Kidney capillary endothelial cell (primary cell): ENCODE data around the gene SPEG.

Experiments used
- DNase-seq: peaks from one replicate; pipeline ENCODE4 v3.0.0-alpha.2; 2018; ENCODE audit warnings: low spot score

Gene SPEG

DNA sequence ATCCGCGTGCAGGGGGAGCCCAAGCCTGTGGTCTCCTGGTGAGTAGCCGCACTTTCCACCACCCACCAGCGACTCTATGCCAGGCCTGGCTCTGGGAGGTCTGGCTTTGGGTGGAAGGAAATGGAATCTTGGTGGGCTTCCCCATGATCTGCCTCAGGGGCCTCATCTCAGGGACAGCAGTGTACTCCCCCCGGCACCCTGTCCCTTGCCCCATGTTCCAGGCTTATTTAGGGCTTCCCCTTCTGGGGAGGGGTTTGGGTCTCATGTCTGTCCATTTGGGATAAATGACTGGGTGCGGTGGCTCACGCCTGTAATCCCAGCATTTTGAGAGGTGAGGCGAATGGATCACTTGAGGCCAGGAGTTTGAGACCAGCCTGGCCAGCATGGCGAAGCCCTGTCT lies 27.7 kb downstream of the SPEG start:
- no peak for DNase-seq

GRCh38 chr2:219464286-219465032 lies 29.8 kb downstream of the SPEG start:
- no peak for DNase-seq

GRCh38 chr2:219465659-219466561 lies 31.3 kb downstream of the SPEG start:
- DNase-seq = no peak

GRCh38 chr2:219466816-219467735 lies 32.4 kb downstream of the SPEG start:
- no peak for DNase-seq

DNA sequence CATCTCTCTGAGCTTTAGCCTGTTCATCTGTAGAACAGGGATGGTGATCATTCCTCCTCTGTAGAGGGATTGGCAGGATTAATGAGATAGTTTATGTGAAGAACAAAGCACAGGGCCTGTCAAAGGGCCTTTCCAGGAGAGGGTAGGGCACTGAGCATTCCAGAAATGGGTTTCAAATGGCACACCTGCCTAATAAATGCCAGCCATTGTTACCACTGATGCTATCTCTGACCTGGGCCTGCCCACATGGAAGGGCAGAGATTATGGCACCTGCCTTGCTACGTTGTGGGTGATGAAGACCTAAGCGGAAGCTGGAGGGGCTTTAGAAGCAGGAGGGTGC lies 33.1 kb downstream of the SPEG start:
- no peak for DNase-seq

- DNase-seq = no peak
Observed at GRCh38 chr2:219468410-219469185, 34.0 kb downstream of the SPEG start.

DNA sequence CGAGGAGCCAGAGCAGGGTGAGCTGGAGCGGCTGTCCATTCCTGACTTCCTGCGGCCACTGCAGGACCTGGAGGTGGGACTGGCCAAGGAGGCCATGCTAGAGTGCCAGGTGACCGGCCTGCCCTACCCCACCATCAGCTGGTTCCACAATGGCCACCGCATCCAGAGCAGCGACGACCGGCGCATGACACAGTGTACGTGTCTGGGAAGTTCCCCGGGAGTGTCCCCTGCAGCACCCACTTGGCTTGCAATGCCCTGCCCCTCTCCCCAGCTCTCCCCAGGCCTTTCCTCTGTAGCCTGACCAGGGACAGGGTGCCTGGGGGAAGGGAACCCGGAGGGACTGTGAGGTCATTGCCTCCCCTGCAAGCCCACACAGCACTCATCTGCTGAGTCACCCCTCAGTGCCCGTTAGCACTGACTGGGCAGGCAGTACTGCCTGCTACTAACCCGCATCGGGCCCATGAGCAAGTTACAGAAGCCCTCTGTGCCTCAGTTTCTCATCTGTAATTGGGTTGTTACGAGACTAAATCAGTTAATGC lies 34.6 kb downstream of the SPEG start:
- no peak for DNase-seq

- no peak for DNase-seq
Observed at GRCh38 chr2:219470429-219470828, 35.8 kb downstream of the SPEG start.

DNA sequence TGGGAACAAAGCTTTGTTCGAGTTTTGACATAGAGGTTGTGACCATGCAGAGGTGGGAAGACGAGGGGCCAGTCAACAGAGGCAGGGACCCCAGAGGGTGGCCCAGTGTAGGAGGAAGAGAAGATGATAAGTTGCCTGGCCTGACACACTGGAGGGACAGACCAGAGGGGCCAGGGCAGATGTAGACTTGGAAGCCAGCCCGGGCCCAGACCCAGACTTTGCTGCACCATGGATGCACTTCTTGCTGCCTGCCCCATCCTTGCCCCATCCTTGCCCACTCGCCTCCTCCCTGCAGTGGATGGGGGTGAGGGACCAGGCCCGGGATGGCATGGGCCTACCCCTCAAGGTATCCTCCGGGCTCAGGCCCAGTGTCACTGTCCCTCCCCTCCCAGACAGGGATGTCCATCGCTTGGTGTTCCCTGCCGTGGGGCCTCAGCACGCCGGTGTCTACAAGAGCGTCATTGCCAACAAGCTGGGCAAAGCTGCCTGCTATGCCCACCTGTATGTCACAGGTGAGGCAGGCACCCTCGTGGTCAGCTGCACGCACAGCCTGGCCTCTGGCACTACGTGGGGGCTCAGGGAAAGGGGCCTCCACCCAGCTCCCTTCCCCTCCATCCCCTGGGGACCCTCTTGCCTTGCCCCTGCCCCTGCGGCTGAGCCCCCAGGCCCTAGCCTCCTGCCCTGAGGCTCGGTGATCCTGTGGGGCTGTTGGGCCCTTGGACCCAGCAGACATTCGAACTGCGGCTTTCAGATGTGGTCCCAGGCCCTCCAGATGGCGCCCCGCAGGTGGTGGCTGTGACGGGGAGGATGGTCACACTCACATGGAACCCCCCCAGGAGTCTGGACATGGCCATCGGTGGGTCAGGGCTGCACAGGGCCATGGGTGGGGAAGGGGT lies 37.1 kb downstream of the SPEG start:
- DNase-seq = no peak

- no peak for DNase-seq
Observed at GRCh38 chr2:219472629-219473187, 38.1 kb downstream of the SPEG start.

DNA sequence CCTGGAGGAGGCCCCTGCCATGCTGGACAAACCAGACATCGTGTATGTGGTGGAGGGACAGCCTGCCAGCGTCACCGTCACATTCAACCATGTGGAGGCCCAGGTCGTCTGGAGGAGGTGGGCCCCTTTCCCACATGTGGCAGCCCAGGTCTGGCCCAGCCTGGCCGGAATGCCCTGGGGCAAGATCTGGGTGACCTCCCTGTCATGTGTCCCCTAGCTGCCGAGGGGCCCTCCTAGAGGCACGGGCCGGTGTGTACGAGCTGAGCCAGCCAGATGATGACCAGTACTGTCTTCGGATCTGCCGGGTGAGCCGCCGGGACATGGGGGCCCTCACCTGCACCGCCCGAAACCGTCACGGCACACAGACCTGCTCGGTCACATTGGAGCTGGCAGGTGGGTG lies 38.9 kb downstream of the SPEG start:
- no peak for DNase-seq

DNA sequence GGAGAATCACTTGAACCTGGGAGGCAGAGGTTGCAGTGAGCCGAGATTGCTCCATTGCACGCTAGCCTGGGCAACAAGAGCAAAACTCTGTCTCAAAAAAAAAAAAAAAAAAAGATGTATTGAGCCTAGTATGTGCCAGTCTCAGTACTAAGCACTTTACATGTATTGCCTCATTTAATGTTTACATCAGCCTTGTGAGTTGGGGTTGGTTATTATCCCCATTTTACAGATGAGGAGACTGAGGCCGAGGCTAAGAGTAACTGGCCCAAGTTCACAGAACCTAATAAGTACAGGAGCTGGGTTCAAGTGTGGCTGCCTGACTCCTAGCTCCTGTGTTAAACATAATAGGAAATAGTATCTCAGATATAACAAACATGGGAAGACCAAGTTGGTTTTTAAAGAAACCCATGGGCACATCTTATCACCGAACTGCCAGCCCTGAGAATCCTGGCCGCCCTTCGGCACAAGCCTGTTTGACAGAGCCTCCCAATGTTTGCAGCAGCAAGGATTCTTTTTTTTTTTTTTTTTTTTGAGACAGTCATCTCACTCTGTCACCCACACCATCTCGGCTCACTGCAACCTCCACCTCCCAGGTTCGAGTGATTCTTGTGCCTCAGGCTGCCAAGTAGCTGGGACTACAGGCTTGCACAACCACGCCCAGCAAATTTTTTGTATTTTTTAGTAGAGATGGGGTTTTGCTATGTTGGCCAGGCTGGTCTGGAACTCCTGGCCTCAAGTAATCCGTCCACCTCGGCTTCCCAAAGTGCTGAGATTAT lies 39.8 kb downstream of the SPEG start:
- DNase-seq = no peak

DNA sequence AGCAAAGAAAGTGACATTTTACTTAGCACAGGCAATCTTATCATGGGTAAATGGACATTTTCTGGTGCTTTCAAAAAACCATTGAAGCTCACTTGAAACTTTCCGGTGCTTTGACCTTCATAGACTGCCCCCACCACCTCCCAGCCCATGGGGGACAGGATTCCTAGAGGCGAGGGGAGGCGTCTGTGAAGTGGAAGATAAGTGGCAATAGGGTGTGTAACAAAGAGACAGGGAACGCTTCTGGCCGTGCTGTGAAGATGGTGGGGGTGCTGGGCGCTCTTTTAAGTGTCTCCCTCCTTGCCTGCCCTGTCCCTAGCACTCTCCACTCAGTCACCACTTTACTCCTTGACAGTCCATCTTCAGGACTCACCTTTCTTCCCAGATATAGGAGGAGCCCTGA lies 40.6 kb downstream of the SPEG start:
- no peak for DNase-seq

DNA sequence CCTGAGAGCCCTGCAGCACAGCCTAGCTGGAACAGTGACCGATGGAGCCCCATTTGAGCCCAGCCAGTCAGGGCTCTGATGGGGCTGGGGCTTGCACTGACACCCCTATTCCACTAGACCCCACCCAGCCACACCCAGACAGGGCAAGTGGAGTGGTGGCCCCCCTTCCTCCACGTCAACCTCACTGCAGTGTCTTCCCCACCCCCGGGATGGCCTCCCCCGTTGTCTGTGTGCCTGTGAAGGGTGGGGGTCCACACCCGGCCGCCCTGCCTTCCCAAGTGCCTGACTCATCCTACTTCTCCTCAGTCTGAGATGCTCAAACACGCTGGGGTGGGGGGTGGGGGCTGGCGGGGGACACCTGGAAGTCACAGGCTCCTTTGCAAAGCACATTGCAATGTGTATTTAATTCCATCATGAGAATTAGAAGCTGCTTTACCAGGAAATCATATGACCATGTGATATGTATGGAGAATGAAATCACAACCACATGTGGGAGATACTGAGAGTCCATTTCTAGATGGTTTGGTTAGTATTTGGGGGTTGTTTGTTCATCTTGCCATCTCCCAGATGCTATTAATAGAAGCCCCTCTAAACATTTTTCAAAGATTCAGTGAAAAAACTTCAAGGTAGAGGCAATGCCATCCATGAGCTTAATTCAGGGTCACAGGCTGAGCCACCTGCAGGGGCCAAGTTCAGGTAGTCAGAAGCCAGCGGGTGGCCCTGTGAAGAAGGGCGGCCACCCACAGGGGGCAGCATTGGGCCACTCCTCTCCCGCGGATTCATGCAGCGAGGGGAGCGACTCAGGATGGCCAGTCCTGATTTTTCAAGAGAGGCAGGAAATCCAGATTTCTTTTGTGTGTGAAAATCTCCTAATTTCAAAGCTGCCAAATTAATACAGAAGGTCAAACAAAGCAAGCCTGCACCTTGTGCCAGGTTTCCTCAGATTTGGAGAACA lies 41.3 kb downstream of the SPEG start:
- DNase-seq = peak; percentile 52

DNA sequence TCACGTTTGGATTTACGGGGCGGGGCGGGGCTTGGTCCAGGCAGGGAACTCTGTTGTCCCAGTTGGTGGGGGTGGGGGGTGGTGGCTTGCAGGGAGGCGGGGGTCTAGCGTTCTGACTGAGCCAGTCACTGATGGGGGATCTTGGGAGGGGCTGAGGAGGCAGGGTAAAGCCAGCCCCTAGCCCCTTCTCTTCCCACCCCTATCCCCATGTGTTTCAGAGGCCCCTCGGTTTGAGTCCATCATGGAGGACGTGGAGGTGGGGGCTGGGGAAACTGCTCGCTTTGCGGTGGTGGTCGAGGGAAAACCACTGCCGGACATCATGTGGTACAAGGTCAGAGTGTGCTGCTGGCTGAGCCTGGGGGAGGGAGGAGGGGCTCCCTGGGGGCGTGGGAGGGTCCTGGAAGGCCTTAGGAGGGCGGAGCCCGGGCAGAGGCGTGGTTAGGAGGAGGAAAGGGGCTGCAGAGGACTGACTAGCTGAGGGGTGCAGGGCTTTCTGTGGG lies 42.1 kb downstream of the SPEG start:
- no peak for DNase-seq

- DNase-seq = no peak
Observed at GRCh38 chr2:219477179-219477578, 42.5 kb downstream of the SPEG start.

GRCh38 chr2:219477815-219478214 lies 43.2 kb downstream of the SPEG start:
- no peak for DNase-seq

GRCh38 chr2:219478916-219479315 lies 44.3 kb downstream of the SPEG start:
- no peak for DNase-seq
